ENCODE data around the gene OPN1MW. TPM values are rescaled to one million over a fixed set of nuclear protein-coding genes. Genes with fewer than 3 reads are reported as not detected.
"Not testable (repeated sequence)": the region's sequence is repeated elsewhere in the genome, so short reads cannot be mapped to it uniquely, and the experiment has no call there.

Gene OPN1MW
- total RNA-seq, 2 experiments from 2014 or later, result not detected

GRCh38 chrX:154194316-154194715 is 11.9 kb downstream of the OPN1MW start:
- not testable (repeated sequence) for H3K4me3 Mint-ChIP-seq

GRCh38 chrX:154196466-154196865 is 14.1 kb downstream of the OPN1MW start:
- H3K27me3 ChIP-seq (ENCODE audit: control insufficient read depth in 1 of 2, insufficient read depth in 2 of 2, low read length in 2 of 2); DNase-seq; H3K4me3 ChIP-seq (ENCODE audit: low read length); POLR2A ChIA-PET; H3K27ac ChIP-seq (ENCODE audit: low read depth in 1 of 2, low read length in 2 of 2); H3K4me1 Mint-ChIP-seq (ENCODE audit: low read depth); H3K4me1 ChIP-seq (ENCODE audit: insufficient read depth, low read length); ATAC-seq (ENCODE audit: poor library complexity); H3K36me3 ChIP-seq (ENCODE audit: insufficient read depth, low read length); CTCF ChIA-PET; H3K27me3 Mint-ChIP-seq; H3K4me3 Mint-ChIP-seq; intact Hi-C loops (cut with DNase I, micrococcal nuclease); H3K36me3 Mint-ChIP-seq (ENCODE audit: low read depth); H3K27ac Mint-ChIP-seq; H3K9me3 Mint-ChIP-seq; H3K9me3 ChIP-seq (ENCODE audit: control insufficient read depth in 1 of 2, insufficient read depth in 1 of 2, low read length in 2 of 2): not testable (repeated sequence)

More at GRCh38 chrX:154194316-154194715, 11.9 kb downstream of the OPN1MW start:
- intact Hi-C loops (cut with DNase I, micrococcal nuclease); H3K9me3 ChIP-seq (ENCODE audit: control insufficient read depth in 1 of 2, insufficient read depth in 1 of 2, low read length in 2 of 2); DNase-seq; CTCF ChIA-PET; H3K27ac ChIP-seq (ENCODE audit: low read depth in 1 of 2, low read length in 2 of 2); POLR2A ChIA-PET; H3K27ac Mint-ChIP-seq; H3K4me1 Mint-ChIP-seq (ENCODE audit: low read depth); H3K4me3 ChIP-seq (ENCODE audit: low read length); H3K36me3 ChIP-seq (ENCODE audit: insufficient read depth, low read length); H3K27me3 ChIP-seq (ENCODE audit: control insufficient read depth in 1 of 2, insufficient read depth in 2 of 2, low read length in 2 of 2); H3K27me3 Mint-ChIP-seq; H3K9me3 Mint-ChIP-seq; H3K4me1 ChIP-seq (ENCODE audit: insufficient read depth, low read length); ATAC-seq (ENCODE audit: poor library complexity); H3K36me3 Mint-ChIP-seq (ENCODE audit: low read depth): not testable (repeated sequence)

GRCh38 chrX:154209670-154210418 is 27.4 kb downstream of the OPN1MW start:
- H3K27me3 Mint-ChIP-seq; H3K9me3 ChIP-seq (ENCODE audit: control insufficient read depth in 1 of 2, insufficient read depth in 1 of 2, low read length in 2 of 2); H3K9me3 Mint-ChIP-seq; H3K27me3 ChIP-seq (ENCODE audit: control insufficient read depth in 1 of 2, insufficient read depth in 2 of 2, low read length in 2 of 2); CTCF ChIA-PET; H3K27ac Mint-ChIP-seq; H3K36me3 Mint-ChIP-seq (ENCODE audit: low read depth); H3K4me1 ChIP-seq (ENCODE audit: insufficient read depth, low read length); H3K36me3 ChIP-seq (ENCODE audit: insufficient read depth, low read length); H3K27ac ChIP-seq (ENCODE audit: low read depth in 1 of 2, low read length in 2 of 2); H3K4me1 Mint-ChIP-seq (ENCODE audit: low read depth); intact Hi-C loops (cut with DNase I, micrococcal nuclease); H3K4me3 Mint-ChIP-seq; POLR2A ChIA-PET; H3K4me3 ChIP-seq (ENCODE audit: low read length): not testable (repeated sequence)
- peak in 1 of 14 experiments; percentile 0 for DNase-seq
- peak; percentile 94 for ATAC-seq (ENCODE audit: poor library complexity)

GRCh38 chrX:154211057-154211456 is 28.7 kb downstream of the OPN1MW start:
- DNase-seq, POLR2A ChIA-PET, CTCF ChIA-PET: not testable (repeated sequence)

GRCh38 chrX:154211499-154211898 is 29.1 kb downstream of the OPN1MW start:
- H3K27me3 ChIP-seq (ENCODE audit: control insufficient read depth in 1 of 2, insufficient read depth in 2 of 2, low read length in 2 of 2); DNase-seq; H3K4me3 ChIP-seq (ENCODE audit: low read length); H3K4me3 Mint-ChIP-seq; H3K36me3 ChIP-seq (ENCODE audit: insufficient read depth, low read length); H3K36me3 Mint-ChIP-seq (ENCODE audit: low read depth); H3K27me3 Mint-ChIP-seq; CTCF ChIA-PET; intact Hi-C loops (cut with DNase I, micrococcal nuclease); H3K9me3 Mint-ChIP-seq; H3K27ac Mint-ChIP-seq; POLR2A ChIA-PET; ATAC-seq (ENCODE audit: poor library complexity); H3K4me1 ChIP-seq (ENCODE audit: insufficient read depth, low read length); H3K27ac ChIP-seq (ENCODE audit: low read depth in 1 of 2, low read length in 2 of 2); H3K4me1 Mint-ChIP-seq (ENCODE audit: low read depth); H3K9me3 ChIP-seq (ENCODE audit: control insufficient read depth in 1 of 2, insufficient read depth in 1 of 2, low read length in 2 of 2): not testable (repeated sequence)

More at GRCh38 chrX:154211057-154211456, 28.7 kb downstream of the OPN1MW start:
- intact Hi-C loops (cut with DNase I, micrococcal nuclease); H3K36me3 Mint-ChIP-seq (ENCODE audit: low read depth); H3K36me3 ChIP-seq (ENCODE audit: insufficient read depth, low read length); H3K27ac Mint-ChIP-seq; H3K9me3 ChIP-seq (ENCODE audit: control insufficient read depth in 1 of 2, insufficient read depth in 1 of 2, low read length in 2 of 2); H3K4me3 Mint-ChIP-seq; H3K4me1 Mint-ChIP-seq (ENCODE audit: low read depth); H3K4me1 ChIP-seq (ENCODE audit: insufficient read depth, low read length); ATAC-seq (ENCODE audit: poor library complexity); H3K27me3 ChIP-seq (ENCODE audit: control insufficient read depth in 1 of 2, insufficient read depth in 2 of 2, low read length in 2 of 2); H3K4me3 ChIP-seq (ENCODE audit: low read length); H3K27ac ChIP-seq (ENCODE audit: low read depth in 1 of 2, low read length in 2 of 2); H3K27me3 Mint-ChIP-seq; H3K9me3 Mint-ChIP-seq: not testable (repeated sequence)

- ATAC-seq (ENCODE audit: poor library complexity); H3K9me3 ChIP-seq (ENCODE audit: control insufficient read depth in 1 of 2, insufficient read depth in 1 of 2, low read length in 2 of 2); H3K27me3 ChIP-seq (ENCODE audit: control insufficient read depth in 1 of 2, insufficient read depth in 2 of 2, low read length in 2 of 2); H3K27me3 Mint-ChIP-seq; H3K4me1 Mint-ChIP-seq (ENCODE audit: low read depth); intact Hi-C loops (cut with DNase I, micrococcal nuclease); CTCF ChIA-PET; H3K27ac ChIP-seq (ENCODE audit: low read depth in 1 of 2, low read length in 2 of 2); H3K9me3 Mint-ChIP-seq; POLR2A ChIA-PET; H3K36me3 ChIP-seq (ENCODE audit: insufficient read depth, low read length); H3K27ac Mint-ChIP-seq; H3K4me3 Mint-ChIP-seq; H3K36me3 Mint-ChIP-seq (ENCODE audit: low read depth); H3K4me3 ChIP-seq (ENCODE audit: low read length); DNase-seq; H3K4me1 ChIP-seq (ENCODE audit: insufficient read depth, low read length): not testable (repeated sequence)
These were observed 37.1 kb downstream of the OPN1MW start, which contains the start of gene OPN1MW2 for GRCh38 chrX:154219456-154219855. OPN1MW2 (plus strand) TSS chrX:154219756; CDS start chrX:154219816, 60 bp downstream.

- H3K4me3 Mint-ChIP-seq, H3K9me3 Mint-ChIP-seq, CTCF ChIA-PET: not testable (repeated sequence)
These were observed 42.9 kb downstream of the OPN1MW start for GRCh38 chrX:154225292-154225691.

More at GRCh38 chrX:154225292-154225691, 42.9 kb downstream of the OPN1MW start:
- H3K27me3 ChIP-seq (ENCODE audit: control insufficient read depth in 1 of 2, insufficient read depth in 2 of 2, low read length in 2 of 2); H3K27ac Mint-ChIP-seq; POLR2A ChIA-PET; H3K9me3 ChIP-seq (ENCODE audit: control insufficient read depth in 1 of 2, insufficient read depth in 1 of 2, low read length in 2 of 2); intact Hi-C loops (cut with DNase I, micrococcal nuclease); ATAC-seq (ENCODE audit: poor library complexity); H3K4me3 ChIP-seq (ENCODE audit: low read length); H3K27ac ChIP-seq (ENCODE audit: low read depth in 1 of 2, low read length in 2 of 2); DNase-seq; H3K36me3 ChIP-seq (ENCODE audit: insufficient read depth, low read length); H3K4me1 Mint-ChIP-seq (ENCODE audit: low read depth); H3K36me3 Mint-ChIP-seq (ENCODE audit: low read depth); H3K27me3 Mint-ChIP-seq; H3K4me1 ChIP-seq (ENCODE audit: insufficient read depth, low read length): not testable (repeated sequence)

Data from CD4-positive, alpha-beta T cell (primary cell).